Thyroid gland (tissue), 4 donors: ENCODE results near the gene SCAPER.

ENCODE experiments used
- POLR2A ChIP-seq, 2 donors: fragments of 450-650 bp; IDR thresholded peaks; one replicate each; pipeline ENCODE4 v1.6.1; 2017; ENCODE audit warnings: antibody characterized with exemption in 2 of 2, mild to moderate bottlenecking in 2 of 2, moderate library complexity in 1 of 2
- TF ChIP-seq, protein P1 (sequence below), 6 experiments: fragments of 200-600 bp in 3 of 6; fragments of 450-650 bp in 3 of 6; sonication (generic) in 3 of 6; IDR thresholded peaks; one replicate each; pipeline ENCODE4 v1.5.1; 2016 to 2019; ENCODE audit warnings: antibody characterized with exemption in 6 of 6, mild to moderate bottlenecking in 2 of 6, inconsistent platforms in 1 of 6, moderate library complexity in 1 of 6

DNA sequence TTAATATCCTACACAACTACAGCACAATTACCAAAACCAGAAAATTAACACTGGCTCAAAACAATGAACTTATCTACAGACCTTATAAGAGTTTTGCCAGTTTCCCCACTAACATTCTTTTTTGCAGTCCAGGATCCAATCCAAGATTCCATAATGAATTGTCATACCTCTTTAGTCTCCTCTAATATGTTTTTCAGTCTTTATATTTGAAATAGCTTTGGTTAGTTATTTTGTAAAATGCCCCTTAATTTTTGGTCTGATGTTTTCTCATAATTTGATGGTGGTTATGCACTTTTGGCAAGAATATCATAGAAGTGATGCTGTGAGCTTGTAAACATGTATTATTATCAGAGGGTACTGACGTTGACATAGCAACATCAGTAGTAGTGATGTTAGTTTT, 444.3 kb downstream of the SCAPER start:
- TF ChIP-seq, protein P1, sequence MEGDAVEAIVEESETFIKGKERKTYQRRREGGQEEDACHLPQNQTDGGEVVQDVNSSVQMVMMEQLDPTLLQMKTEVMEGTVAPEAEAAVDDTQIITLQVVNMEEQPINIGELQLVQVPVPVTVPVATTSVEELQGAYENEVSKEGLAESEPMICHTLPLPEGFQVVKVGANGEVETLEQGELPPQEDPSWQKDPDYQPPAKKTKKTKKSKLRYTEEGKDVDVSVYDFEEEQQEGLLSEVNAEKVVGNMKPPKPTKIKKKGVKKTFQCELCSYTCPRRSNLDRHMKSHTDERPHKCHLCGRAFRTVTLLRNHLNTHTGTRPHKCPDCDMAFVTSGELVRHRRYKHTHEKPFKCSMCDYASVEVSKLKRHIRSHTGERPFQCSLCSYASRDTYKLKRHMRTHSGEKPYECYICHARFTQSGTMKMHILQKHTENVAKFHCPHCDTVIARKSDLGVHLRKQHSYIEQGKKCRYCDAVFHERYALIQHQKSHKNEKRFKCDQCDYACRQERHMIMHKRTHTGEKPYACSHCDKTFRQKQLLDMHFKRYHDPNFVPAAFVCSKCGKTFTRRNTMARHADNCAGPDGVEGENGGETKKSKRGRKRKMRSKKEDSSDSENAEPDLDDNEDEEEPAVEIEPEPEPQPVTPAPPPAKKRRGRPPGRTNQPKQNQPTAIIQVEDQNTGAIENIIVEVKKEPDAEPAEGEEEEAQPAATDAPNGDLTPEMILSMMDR (IDR thresholded peaks at IDR 0.05) = no peak
- TF ChIP-seq POLR2A (IDR thresholded peaks at IDR 0.05) = no peak
